ENCODE results near the gene ASCL2. TPM values are rescaled to one million over a fixed set of nuclear protein-coding genes. Genes with fewer than 3 reads are reported as not detected.
"Not testable (repeated sequence)": the region's sequence is repeated elsewhere in the genome, so short reads cannot be mapped to it uniquely, and the experiment has no call there.

ASCL2 gene
- polyA plus RNA-seq, 4 donors = 0.29 to 4.7 (median 2.0) TPM

DNA sequence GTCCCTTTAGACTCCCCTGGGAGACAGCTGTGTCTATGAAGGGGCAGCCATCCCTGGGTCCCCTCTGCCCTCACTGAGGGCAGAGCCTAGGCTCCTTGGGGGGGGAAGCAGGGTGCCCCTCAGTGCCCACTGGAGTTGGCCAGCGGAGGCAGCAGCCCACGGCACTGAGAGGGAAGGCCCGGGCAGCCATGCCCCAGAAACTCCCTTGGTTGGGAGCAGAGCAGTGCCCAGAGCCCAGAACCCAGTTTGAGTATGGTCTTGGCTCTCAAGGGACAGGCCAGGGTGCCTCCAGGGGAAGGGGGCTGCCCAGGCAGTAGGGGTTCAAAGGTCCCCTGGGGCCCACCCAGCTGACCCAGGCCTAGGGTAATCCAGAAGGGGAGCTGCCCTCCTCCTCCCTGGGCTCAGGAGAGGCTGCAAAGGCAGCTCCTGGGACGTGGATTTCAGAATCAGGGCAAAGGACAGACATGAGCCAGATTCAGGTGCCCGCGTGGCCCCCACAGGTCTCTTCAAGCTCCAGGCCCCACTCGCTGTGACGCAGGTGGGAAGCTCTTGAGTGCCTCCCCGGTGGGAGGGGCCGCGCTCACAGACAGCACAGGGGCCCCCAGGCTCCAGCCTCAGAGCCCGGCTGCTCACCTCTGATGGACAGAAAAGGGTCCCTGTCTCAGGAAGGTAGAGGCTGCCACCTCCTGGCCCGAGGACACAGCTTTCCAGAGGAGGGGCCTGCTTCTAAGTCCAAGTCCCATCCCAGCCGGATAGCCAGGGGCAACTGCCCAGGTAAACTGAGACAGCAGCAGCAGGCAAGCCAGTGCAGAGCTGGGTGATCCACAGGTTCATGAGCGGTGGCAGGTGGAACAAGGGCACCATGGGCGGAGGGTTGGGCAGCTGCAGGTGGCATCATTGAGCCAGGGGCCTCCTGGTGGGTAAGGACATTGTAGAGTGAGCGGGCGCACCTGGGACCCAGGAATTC is 28.7 kb upstream of the ASCL2 start:
- DNase-seq (ENCODE audit: low read depth in 4 of 4, low spot score in 3 of 4) = no peak

DNA sequence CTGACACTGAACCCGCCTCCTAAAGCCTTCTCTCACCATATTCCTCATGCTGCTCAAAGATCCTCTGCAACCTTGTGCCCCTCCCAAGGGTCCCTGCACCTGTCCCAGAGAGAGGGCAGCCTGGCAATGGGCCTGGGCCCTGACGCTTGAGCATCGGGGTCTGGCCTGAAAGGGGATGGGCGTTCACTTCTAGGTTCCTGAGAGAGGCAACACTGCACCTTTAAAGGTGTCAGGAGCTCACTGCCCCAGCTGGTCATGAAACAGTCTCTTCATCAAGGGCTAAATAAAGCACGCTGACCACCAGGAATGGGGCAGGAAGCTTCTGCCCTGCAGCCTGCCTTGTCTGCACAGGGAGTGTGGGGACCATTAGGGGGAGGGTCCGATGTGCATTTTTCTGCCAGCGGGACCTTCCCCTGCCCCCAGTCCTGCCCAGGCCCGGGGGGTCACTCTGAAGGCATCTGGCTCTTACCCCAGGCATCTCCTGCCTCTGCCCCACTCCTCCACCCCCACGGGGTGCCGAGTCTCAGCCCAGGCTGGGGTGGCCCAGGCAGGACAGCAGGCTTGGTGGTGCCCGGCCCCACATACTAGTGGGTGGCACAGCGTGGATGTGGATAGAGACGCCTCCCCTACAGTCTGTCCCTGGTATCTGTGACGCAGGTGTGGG is 27.9 kb upstream of the ASCL2 start:
- DNase-seq (ENCODE audit: low read depth in 4 of 4, low spot score in 3 of 4) = no peak

DNA sequence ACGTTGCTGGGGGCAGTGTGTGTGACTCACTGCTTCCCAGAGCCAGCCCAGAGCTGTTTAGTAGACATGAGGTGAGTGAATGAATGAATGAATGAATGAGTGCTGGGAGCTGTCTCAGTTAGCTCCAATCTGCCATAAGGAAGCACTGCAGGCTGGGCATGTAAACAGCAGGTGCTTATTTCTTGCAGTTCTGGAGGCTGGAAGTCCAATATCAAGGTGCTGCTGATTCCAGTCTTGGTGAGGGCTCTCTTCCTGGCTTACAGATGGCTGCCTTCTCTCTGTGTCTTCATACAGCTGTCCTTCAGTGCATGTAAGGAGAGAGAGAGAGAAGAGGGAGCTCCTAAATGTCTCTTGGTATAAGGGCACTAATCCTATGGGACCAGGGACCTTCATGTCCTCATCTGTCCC is 27.2 kb upstream of the ASCL2 start:
- no peak for DNase-seq (ENCODE audit: low read depth in 4 of 4, low spot score in 3 of 4)

DNA sequence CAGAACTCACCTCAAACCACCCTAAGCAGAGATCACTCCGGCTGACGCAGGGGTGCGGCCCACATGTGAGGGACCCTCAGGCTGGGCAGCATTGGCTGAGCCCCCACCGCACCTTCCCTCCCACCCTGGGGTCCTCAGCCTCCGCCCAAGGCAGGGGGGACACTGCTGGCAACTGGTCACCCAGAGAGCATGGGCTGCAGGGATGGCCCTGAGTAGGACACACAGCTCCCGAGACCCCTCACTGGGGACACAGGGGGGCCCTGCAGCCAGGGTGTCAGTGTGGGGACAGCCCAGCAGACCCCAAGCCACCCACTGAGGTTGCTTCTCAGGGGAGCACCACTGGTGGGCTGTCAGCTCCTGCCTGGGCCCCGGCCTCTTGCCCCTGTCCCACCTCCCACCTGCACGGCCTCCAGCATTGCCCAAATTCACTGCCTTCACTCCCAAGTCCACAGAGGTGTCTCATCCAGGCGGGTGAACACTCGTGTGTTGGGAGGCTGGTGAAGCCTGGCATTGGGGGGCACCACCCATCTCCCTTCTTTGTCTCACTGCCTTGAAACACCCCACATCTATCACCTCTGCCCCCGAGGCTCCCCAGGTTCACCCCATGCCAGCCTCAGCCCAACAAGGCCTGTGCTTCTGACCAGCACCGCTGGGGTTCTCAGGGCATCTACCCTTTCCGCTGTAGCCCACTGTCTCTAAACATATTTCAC is 26.7 kb upstream of the ASCL2 start:
- DNase-seq (ENCODE audit: low read depth in 4 of 4, low spot score in 3 of 4) = no peak

DNA sequence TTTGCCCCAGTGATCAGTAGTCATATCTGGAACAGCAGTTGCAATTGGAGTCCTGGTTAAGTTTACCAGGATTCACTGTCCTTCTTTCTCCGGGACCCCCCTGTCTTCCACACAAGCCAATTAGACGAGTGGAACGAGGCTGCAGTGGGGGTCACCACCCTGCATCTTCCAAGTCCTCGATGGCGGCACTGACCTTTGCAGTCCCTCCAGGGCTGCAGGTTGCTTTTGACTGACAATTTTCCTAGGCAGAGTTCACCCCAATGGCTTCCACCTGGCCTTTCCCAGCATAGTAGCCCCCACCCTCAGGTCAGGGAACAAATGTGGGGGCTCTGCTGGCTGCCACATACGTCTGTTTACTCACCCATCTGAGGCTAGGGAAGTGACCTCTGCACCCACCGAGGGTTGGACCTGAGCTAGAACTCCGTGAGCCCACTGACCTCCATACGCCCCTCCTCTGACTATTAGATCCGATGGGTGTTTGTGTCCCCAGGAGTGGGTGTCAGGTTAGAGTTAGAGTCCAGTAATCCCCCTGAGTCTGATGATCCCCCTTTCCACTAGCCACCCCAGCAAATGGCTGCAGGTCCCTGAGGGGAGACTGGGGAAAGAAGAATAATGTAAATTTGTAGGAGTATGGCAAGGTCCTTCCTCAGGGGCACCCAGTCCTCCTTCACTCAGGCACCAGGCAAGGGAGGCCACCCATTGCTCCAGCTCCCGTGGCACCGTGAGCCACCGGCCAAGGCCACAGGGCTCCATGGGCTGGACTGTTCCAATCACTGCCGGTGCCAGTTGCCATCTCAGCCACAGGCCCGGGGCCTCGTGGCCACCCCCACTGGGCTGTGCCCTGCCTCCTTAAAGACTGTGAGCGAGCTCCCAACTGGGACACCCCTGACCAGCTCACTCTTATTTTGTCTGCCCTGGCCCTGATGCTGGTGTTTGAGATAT is 25.9 kb upstream of the ASCL2 start:
- DNase-seq (ENCODE audit: low read depth in 4 of 4, low spot score in 3 of 4) = no peak

DNA sequence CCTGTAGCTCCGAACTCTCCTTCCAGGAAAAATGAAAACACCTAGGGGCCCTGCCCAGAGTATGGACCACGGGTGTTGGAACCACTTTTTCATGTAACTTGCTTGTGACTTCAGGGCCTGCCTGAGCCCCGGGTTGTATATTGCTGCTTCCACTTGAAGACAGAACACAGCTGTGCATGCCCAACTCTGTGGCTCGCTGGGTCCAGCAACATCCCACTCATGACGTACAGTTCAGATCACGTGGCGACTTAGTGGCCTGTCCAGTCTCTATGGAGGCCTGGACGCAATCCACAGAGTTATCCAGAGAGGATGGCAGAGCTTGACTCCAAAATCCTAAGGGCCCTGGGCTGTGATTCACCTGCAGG is 24.5 kb upstream of the ASCL2 start:
- DNase-seq (ENCODE audit: low read depth in 4 of 4, low spot score in 3 of 4) = no peak

DNA sequence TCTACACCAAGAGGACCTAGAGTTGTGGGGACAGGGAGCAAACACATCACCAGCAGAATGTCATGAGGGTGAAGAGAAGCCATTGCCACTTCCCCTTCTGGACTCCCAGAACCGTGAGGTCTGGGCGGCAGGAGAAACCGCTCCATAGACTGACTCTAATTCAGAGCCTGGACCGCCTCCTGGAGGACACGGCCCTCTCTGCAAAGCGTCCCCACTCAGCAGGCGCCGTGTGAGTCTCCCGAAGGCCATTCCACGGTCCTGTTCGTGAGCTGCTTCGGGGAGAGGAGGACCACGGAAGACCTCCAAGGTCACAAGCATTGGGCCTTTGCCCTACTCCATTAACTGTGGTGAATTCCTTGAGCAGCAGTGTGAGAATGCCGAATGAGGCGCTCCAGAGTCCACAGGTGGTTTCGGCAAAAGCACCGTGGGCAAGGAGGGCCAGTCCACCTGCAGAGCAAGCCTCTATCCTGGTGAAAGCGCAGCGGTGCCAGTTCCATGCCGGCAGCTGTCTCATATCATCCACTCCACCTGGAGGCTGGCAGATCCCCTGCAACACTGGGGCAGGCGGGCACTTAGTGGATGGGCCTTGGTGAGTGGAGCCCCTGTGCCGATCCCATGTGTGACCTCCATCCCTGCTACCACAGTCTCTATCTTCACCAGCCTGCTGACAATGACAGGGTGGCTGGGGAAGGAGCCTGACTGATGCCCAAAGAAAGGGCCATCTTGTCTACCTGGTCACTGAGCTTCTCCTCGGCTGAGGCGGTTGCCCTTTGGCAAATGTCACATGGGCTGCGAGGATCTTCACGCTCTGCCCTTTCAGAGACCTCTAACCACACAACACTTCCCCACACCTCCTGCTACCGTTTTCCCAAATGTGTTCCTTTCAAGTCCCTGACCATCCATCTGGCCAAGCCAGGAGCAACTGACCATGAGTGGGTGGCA is 23.9 kb upstream of the ASCL2 start:
- DNase-seq (ENCODE audit: low read depth in 4 of 4, low spot score in 3 of 4) = no peak

DNA sequence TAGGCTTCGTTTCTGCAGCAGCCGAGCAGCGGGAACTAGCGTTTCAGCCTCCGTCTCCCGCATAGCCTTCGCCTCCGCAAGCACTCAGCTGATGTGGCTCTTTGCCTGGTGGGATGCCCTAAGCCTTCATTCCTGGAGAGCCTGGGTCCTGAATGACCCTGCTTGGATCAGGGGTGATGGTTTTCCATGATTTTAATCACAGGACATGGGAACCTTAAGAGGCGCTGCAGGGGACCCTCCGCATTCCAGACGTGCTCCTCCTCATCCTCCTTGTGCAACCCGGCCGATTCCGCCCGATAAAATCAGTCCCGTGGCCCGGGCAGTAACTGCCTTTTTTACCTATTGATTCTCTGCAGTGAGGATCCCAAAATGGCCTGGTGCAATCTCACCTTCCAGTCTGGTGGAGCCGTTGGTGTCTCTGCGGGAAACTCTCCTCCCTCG is 23.2 kb upstream of the ASCL2 start:
- no peak for DNase-seq (ENCODE audit: low read depth in 4 of 4, low spot score in 3 of 4)

DNA sequence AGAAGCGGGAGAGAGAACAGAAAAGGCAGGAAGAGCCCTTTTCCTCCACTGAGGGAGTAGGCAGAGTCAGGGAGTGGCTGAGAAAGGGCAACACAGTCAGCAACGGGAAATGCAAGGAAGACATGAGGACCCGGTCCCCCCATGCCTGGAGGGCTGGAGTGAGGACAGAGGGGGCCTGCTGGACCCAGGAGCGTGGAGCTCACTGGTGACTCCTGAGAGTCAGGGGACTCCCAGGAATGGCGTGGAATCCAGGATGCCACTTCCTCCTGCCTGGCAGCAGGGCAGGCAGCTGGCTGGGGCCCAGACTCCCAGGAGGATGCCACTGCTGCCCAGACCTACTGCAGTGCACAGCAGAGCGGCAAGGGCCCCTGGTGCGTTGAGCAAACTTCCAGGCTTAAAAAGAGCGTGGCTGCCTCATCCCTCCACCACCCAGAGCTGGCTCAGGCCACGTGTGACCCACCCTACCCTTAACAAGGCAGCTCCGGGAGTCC is 20.0 kb upstream of the ASCL2 start:
- DNase-seq (ENCODE audit: low read depth in 4 of 4, low spot score in 3 of 4) = no peak

DNA sequence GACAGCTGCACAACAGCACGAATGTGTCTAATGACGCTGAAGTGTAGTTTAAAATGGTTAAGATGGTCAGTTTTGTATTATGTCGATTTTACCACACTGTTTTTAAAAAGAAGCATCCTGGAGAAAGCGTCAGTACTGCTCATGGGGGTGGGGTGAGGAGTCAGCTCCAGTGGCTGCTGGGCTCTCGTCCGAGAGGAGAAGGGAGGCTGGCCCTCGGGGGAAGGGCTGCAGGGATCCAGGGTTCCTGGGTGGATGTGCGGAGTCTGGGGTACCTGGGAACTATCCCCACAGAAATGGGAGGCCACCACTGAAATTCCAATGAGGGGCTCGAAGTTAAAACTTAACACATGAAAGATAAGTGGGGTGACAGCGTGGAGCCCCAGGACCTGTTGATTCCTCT is 19.5 kb upstream of the ASCL2 start:
- no peak for DNase-seq (ENCODE audit: low read depth in 4 of 4, low spot score in 3 of 4)

DNA sequence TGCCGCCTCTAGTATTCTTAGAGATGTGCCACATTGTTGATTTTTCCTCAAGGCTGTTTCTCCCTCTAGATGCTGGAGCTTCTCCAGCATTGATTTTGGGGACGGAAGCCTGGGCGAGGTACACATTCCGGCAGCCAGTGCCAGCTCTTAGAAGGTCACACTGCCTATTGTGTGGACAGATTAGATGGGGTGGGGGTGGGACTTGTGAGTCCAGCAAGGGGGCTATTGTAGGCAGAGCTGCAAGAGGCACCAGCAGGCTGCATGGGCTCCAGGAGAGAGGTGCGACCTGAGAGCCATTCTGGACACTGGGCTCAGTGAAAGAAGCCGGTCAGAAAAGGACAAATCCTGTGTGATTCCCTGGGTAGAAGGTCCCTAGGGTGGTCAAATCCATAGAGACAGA is 19.0 kb upstream of the ASCL2 start:
- no peak for DNase-seq (ENCODE audit: low read depth in 4 of 4, low spot score in 3 of 4)

DNA sequence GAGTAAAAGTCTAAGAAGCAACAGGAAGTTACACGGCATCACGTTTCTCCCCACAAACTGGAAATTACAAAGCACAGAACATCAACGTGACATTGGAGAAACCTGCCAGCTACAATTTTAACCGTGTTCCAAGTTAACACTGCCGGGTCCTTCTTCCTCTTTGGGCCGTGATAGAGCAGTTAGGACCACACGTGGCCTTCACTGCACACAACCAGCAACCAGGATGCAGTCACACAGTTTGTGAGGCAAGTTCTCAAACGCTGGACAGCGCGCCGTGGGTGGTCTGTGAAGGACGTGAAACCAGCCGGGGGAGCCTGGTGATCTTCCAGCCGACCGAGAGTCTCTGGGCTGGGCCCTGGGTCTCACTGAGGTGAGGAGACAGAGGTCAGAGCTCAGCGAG is 16.7 kb upstream of the ASCL2 start:
- DNase-seq (ENCODE audit: low read depth in 4 of 4, low spot score in 3 of 4) = no peak

DNA sequence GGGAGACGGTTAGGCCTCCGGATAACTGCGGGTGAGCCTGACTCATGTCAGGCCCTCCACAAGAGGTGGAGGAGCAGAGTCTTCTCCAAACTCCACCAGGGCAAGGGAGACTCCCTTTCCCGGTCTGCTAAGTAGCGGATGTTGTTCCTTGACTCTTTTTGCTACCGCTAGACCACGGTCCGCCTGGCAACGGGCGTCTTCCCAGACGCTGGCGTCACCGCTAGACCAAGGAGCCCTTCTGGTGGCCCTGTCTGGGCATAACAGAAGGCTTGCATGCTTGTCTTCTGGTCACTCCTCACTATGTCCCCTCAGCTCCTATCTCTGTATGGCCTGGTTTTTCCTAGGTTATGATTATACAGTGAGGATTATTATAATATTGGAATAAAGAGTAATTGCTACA is 16.0 kb upstream of the ASCL2 start:
- not testable (repeated sequence) for DNase-seq (ENCODE audit: low read depth in 4 of 4, low spot score in 3 of 4)

DNA sequence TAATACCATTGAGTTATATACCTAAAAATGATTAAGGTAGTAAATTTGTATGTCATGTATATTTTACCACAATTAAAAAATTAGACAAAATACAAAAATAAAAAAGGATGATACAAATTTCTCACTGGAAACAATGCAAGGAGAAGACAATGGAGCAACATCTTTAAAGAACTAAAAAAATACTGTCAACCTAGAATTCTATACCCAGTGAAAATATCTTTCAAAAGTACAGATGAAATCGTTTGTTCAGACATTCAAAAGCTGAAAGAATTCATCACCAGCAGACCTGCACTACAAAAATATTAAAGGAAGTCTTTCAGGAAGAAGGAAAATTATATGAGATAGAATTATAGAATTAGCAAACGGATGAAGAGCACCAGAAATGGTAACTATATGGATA is 9.8 kb upstream of the ASCL2 start:
- DNase-seq (ENCODE audit: low read depth in 4 of 4, low spot score in 3 of 4) = no peak

DNA sequence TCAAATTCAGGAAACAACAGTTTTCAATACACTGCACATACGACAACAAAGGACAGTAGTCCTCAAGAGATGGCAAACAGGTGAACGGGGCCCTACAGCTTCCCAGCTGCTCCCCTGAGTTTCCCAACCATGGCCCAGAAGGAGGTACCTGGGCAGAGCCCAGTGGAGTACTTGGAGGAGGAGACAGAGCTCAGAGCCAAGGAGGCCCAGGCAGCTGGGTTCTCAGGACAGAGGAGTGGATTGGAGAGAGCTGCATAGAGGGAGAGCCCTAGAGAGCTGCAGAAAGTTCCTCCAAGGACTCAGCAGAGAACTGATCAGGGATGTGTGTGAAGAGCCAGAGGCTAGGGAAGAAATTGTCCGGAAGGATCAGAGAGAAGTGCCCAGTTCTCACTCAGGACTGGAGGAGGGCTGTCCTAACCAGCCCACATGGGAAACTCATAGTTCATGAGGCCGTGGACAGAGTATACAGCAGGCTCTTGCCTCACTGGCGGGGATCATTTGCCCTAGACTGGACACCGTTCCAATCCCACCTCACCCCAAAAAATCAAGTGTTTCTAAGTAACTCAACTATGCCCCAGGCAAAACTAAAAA is 7.6 kb upstream of the ASCL2 start:
- DNase-seq (ENCODE audit: low read depth in 4 of 4, low spot score in 3 of 4) = no peak

DNA sequence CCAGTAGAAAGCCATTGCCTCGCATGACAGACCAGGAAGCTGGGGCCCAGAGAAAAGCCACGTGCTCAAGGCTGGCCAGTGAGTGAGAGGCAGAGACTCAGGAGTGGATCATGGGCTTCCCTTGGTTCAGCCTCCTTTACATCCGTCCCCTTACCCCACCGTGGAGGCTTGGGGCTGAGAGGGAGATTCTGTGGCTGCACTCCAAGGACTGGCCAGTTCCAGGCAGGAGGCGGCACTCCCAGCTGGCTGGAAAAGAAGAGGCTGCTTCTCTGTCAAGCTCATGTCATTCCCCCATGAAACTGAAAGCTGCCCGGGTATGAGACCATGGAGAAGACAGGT is 6.6 kb upstream of the ASCL2 start:
- DNase-seq (ENCODE audit: low read depth in 4 of 4, low spot score in 3 of 4) = no peak

DNA sequence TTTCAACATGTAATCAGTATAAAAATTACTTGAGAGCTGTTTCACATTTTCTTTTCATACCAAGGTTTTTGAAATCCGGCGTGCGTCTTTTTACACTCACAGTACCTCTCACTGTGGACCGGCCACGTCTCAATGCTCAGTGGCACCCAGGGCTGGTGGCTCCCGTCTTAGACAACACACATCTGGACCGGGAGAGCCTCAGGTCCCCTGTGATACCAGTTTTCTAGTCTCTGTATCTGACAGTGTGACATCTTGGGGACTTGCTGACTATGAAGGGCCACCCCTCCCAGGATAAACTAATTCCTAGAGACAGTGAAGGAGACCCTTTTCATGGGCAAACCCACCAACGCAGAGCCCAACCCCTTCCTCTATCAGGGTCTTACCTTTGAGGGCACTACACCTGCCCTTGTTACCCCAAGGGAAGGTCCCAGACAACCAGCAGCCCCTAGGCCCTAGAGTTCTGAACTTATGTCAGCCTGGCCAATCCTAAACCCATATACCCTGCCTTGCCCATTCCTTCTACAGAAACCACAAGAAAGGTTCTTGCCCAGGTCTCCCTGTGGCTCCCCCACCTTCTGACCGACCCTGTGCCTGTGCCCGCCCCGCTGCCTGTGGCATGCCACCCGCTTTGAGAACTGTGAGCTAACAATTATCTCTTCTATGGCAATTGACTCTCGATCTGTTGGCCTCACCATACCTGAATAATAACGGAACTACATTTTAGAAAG is 6.1 kb upstream of the ASCL2 start:
- no peak for DNase-seq (ENCODE audit: low read depth in 4 of 4, low spot score in 3 of 4)
